ENCODE results near the gene EIF4EBP3.
"Not testable (repeated sequence)": the region's sequence is repeated elsewhere in the genome, so short reads cannot be mapped to it uniquely, and the experiment has no call there.

The EIF4EBP3 gene

DNA sequence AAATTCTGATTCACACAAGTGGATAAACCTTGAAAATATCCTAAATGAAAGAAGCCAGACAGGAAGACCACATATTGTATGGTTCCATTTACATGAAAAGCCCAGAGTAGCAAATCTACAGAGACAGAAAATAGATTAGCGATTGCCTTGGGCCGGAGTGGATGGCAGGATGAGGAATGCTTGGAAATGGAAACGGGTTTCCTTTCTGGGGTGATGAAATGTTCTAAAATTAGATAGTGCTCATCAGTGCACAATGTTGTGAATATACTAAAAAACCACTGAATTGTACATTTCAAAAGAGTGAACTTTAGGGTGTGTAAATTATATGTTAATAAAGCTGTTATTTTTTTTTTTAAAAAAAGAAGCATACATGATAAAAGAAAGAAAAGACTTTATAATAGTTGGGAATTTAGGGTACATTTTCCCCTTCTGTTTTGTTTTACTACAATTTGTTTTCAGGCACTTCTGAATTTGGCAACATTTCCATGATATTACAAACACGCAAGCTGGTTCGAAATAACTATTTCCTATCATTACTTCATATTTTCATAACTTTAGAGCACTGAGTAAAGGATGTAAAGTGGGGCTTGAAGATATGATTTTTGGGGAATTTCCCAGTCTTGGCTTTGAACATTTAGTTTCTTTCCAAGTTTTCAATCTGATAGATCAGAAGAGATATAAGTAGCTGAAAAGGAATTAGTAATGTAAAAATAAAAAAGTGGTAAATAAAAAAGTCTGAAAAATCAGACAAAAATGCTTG, 41.0 kb downstream of the EIF4EBP3 start:
- DNase-seq, result no peak

DNA sequence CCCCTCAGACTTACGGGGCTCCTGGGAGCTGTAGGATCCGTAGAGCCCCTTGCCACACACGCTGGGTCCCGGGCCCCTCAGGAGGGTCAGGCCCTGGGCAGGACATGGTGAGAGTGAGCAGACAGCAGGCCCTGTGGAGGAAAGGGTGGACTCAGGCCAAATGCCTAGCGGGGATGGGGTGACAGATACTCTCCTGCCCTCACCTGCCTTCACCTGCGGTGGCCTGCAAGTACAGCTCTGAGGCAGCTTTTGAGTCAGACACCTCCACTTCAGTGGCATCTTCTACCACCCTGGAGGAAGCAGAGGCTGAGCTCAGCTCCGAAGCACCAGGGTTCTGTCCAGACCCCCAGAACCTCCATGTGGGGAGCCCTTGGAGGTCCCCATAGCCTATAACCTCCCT, 43.4 kb downstream of the EIF4EBP3 start:
- DNase-seq, result no peak

DNA sequence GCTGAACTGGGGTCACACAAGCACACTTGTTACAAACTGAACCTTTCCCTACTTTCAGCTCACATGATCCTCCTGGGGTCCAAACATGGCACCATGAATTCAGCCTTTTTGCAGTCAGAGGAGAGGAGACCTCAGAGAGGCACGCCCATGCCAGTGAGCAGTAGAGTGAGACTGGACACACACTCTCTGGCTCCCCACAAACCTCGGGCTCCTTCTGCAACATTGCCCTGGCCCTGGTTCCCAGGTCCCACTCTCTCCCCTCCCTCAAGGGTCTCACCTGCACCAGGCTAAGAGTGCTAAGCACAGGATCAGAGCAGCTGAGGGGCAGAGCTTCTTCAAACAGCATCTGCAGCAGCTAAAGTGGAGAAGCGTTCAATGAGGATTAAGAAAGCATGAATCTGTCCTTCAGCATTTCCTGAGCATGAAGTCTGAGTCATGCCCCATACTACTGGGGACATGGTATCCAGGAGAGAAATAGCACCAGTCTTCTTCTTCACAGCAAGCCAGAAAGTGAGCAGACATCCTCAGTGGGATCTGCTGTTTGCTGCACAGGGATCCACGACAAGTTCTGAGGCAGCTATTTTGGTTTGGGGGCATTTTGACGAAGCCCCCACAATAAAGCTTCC, 44.4 kb downstream of the EIF4EBP3 start:
- no peak for DNase-seq

DNA sequence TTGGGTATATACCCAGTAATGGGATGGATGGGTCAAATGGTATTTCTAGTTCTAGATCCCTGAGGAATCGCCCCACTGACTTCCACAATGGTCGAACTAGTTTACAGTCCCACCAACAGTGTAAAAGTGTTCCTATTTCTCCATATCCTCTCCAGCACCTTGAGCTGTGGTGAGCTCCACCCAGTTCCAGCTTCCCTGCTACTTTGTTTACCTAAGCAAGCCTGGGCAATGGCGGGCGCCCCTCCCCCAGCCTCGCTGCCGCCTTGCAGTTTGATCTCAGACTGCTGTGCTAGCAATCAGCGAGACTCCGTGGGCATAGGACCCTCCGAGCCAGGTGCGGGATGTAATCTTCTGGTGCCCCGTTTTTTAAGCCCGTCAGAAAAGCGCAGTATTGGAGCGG, 45.6 kb downstream of the EIF4EBP3 start:
- not testable (repeated sequence) for DNase-seq

DNA sequence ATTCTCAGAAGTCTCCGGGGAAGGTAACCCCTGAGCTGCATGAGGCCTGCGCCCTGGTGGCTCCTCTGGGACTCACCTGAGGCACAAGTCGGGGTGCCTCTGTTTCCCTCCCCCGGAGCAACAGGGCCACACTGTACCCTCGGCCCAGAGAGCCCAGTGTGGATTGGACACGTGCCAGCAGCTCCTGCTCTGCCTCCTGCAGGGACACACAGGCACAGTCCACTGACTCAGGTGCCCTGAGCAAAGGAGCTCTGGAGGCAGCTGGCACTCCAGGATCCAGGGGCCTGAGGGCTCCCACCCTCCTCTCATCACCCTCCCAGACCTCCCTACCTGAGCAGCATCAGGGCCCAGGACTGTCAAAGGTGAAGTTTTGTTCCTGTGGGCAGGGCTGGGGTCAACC, 46.7 kb downstream of the EIF4EBP3 start:
- no peak for DNase-seq

DNA sequence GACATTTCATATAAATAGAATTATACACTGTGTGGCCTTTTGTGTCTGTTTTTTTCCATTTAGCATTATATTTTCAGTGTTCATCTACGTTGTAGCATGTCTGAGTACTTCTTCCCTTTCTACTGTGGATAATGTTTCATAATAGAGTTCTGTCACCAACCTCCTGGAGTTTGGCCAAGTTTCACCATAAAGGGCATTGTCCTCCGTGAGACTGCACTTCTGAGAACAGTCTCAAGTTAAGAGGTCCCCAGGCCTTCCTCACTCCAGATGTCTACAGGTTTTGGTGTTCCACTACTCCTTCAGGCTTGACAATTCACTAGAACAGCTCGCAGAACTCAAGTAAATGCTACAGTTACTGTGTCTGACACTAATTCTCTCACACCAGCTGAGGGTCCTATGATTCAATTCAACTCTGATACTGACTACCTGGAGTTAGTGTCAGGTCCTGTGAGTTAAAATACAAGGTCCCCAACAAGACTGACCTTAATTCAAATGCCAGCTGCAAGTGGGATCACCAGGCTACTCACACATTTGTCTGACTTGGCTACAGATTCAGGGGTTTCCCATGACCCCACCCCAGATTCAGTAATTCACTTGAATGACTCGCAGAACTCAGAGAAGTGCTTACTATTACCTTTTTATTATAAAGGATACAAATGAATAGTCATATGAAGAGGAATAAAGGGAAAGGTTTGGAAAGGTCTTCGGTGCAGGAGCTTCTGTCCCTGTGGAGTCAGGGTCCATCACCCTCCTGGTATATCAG, 48.3 kb downstream of the EIF4EBP3 start:
- peak; percentile 1 for DNase-seq

DNA sequence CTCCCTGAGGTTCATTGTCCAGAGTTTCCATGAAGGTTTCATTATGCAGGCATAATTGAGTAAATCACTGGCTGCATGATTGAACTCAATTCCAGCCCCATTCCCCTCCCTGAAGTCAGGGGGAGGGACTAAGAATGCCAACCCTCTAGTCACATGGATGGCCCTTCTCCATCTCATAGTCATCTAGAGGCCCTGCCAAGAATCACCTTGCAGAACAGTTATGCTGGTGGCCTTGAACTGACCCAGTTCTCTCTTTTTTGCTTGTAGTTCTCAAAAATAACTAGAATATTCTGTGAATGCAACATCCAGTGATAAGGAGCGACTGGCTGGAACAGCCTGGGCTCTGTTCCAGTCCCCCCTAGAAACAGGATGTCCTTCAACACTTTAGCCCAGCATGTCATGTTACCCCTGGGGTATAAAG, 48.9 kb downstream of the EIF4EBP3 start:
- DNase-seq, result no peak

DNA sequence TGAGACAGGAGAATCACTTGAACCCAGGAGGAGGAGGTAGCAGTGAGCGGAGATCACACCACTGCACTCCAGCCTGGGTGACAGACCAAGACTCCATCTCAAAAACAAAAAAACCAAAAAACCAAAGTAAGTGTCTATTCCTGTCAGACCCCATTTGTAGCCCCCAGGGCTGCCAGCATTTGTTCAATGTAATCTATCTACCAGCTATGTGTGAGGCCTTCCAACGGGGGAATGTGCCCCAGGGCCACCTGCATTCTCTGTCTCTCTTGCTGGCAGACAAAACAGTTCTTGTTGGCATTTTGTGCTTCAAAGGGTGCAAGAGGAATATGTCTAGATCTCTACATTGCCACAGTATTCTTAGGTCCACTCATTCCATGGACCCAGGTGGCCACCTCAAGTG, 51.4 kb downstream of the EIF4EBP3 start:
- no peak for DNase-seq

Data from KG1 (cell line).